ENCODE data around the gene PROSER2. TPM values are rescaled to one million over a fixed set of nuclear protein-coding genes. Genes with fewer than 3 reads are reported as not detected.
A peak's percentile ranks its signal among the peaks of the same experiment; 100 is the strongest.

The PROSER2 gene
- total and polyA plus RNA-seq, 9 of the 15 experiments (the other 6 are each of a cell fraction or from before 2014, with no cell fraction given), result 0.62 to 14.8 (median 2.9) TPM

DNA sequence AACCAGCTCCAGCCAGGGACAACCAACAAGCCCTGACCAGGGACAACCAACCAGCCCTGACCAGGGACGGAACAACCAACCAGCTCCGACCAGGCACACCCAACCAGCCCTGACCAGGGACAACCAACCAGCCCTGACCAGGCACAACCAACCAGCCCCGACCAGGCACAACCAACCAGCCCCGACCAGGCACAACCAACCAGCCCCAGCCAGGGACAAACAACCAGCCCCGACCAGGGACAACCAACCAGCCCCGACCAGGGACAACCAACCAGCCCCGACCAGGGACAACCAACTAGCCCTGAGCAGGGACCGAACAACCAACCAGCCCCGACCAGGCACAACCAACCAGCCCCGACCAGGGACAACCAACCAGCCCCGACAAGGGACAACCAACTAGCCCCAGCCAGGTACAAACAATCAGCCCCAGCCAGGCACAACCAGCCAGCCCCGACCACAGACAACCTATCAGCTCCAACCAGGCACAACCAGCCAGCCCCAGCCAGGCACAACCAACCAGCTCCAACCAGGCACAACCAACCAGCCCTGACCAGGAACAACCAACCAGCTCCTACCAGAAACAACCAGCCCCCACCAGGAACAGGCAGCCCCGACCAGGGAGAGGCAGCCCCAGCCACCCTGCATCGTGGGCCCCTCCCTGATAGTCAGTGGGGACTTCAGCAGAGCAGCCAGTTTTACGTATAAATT, 56.4 kb downstream of the PROSER2 start:
- ChIA-PET CTCF (ENCODE audit: low intra/inter-chr PET ratio) (no interaction called here), POLR2A (interaction anchor here (0.6 kb wide), 3 partner anchors 113 to 455 kb away, joined by 3 to 5 read pairs (median 3); no protein-coding TSS in a partner anchor)
- FAIRE-seq (no peak), DNase-seq (ENCODE audit: extremely low read depth in 1 of 4, low spot score in 3 of 4) (peak in 2 of 4 experiments; percentile 36 to 39), ATAC-seq (no peak)
- no TSS peak for BruUV-seq (replicated peaks)
- WGBS (ENCODE audit: insufficient coverage, low coverage, missing lambda C conversion rate), result 69% methylated on average over 9 of the region's 15 CpGs
- Histone ChIP-seq H3K9ac (ENCODE audit: insufficient read depth in 1 of 2, low read depth in 2 of 2, low read length in 2 of 2) (peak overlapping the region in 1 of 2 experiments; percentile 66; a peak in 1 of 4 replicates), H3K9me3 (replicated peaks; ENCODE audit: control insufficient read depth, insufficient read depth, low read depth, low read length) (no peaks in the 10 kb centered on the region), H3K4me2 (ENCODE audit: insufficient read depth, low read length) (no peak overlapping the region), H3K36me3 (ENCODE audit: control insufficient read depth, insufficient read depth, low read length) (peaks cover 15% of the 10 kb centered on the region; the same call in 1 of the 3 replicates), H3K4me1 (replicated peaks in 1 of 2; ENCODE audit: control insufficient read depth in 2 of 2, insufficient read depth in 2 of 2, low read length in 2 of 2) (peaks cover 32 to 69% of the 10 kb centered on the region in 2 experiments), H3K27ac (ENCODE audit: extremely low read depth, low read depth, low read length) (peak overlapping the region; percentile 10; the same call in 1 of the 3 replicates), H3K9me1 (ENCODE audit: control insufficient read depth, insufficient read depth, low read length) (no peaks in the 10 kb centered on the region), H4K20me1 (replicated peaks; ENCODE audit: control insufficient read depth, insufficient read depth, low read length) (peaks cover 20% of the 10 kb centered on the region), H3K4me3 (no peak overlapping the region), H2AFZ (ENCODE audit: low read depth, low read length) (no peak overlapping the region), H3K79me2 (ENCODE audit: control insufficient read depth, insufficient read depth, low read length) (peaks cover 90% of the 10 kb centered on the region), H3K27me3 (ENCODE audit: control insufficient read depth in 2 of 2, insufficient read depth in 2 of 2, low read length in 2 of 2) (no peaks in the 10 kb centered on the region)
- intact Hi-C loops (cut with micrococcal nuclease), result loop anchor here (2.0 kb wide), 1 partner anchor 107 kb away; no protein-coding TSS in a partner anchor
- in situ Hi-C loops (cut with MboI), result no loop called here
- 0 out of 2 replicates have a peak, but pooled peaks have one; percentile 17 for TF ChIP-seq KLF16 (IDR thresholded peaks at IDR 0.05)
- TF ChIP-seq, protein P1, sequence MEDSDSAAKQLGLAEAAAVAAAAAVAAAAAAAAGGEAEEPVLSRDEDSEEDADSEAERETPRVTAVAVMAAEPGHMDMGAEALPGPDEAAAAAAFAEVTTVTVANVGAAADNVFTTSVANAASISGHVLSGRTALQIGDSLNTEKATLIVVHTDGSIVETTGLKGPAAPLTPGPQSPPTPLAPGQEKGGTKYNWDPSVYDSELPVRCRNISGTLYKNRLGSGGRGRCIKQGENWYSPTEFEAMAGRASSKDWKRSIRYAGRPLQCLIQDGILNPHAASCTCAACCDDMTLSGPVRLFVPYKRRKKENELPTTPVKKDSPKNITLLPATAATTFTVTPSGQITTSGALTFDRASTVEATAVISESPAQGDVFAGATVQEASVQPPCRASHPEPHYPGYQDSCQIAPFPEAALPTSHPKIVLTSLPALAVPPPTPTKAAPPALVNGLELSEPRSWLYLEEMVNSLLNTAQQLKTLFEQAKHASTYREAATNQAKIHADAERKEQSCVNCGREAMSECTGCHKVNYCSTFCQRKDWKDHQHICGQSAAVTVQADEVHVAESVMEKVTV (CRISPR knock-in tag; IDR thresholded peaks at IDR 0.05), result no peak
- peak; percentile 34; the same call in 1 of the 2 replicates for TF ChIP-seq POLR2G (IDR thresholded peaks at IDR 0.05; ENCODE audit: low read depth, low read length)
- TF ChIP-seq C11orf30 (IDR thresholded peaks at IDR 0.05; ENCODE audit: low read depth), result no peak
- no peak for TF ChIP-seq YBX1 (IDR thresholded peaks at IDR 0.05)
- TF ChIP-seq, protein P2, sequence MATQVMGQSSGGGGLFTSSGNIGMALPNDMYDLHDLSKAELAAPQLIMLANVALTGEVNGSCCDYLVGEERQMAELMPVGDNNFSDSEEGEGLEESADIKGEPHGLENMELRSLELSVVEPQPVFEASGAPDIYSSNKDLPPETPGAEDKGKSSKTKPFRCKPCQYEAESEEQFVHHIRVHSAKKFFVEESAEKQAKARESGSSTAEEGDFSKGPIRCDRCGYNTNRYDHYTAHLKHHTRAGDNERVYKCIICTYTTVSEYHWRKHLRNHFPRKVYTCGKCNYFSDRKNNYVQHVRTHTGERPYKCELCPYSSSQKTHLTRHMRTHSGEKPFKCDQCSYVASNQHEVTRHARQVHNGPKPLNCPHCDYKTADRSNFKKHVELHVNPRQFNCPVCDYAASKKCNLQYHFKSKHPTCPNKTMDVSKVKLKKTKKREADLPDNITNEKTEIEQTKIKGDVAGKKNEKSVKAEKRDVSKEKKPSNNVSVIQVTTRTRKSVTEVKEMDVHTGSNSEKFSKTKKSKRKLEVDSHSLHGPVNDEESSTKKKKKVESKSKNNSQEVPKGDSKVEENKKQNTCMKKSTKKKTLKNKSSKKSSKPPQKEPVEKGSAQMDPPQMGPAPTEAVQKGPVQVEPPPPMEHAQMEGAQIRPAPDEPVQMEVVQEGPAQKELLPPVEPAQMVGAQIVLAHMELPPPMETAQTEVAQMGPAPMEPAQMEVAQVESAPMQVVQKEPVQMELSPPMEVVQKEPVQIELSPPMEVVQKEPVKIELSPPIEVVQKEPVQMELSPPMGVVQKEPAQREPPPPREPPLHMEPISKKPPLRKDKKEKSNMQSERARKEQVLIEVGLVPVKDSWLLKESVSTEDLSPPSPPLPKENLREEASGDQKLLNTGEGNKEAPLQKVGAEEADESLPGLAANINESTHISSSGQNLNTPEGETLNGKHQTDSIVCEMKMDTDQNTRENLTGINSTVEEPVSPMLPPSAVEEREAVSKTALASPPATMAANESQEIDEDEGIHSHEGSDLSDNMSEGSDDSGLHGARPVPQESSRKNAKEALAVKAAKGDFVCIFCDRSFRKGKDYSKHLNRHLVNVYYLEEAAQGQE (IDR thresholded peaks at IDR 0.05; ENCODE audit: borderline replicate concordance), result peak; percentile 36; the same call in 1 of the 2 replicates
- TF ChIP-seq, protein P2 (CRISPR knock-in tag; IDR thresholded peaks at IDR 0.05; ENCODE audit: low read depth), result no peak
- TF ChIP-seq DMBX1 (CRISPR knock-in tag; IDR thresholded peaks at IDR 0.05; ENCODE audit: borderline replicate concordance), result no peak
- 0 out of 4 replicates have a peak, but pooled peaks of 1 of the 2 experiments have one; percentile 28 for TF ChIP-seq TRIM24 (IDR thresholded peaks at IDR 0.05)
- no peak for TF ChIP-seq ZNF316 (IDR thresholded peaks at IDR 0.05)
- TF ChIP-seq SP1 (CRISPR knock-in tag; IDR thresholded peaks at IDR 0.05), result no peak
